Endothelial cell of umbilical vein (primary cell): ENCODE measurements around the gene FGF3. TPM values are rescaled to one million over a fixed set of nuclear protein-coding genes. Genes with fewer than 3 reads are reported as not detected.
A peak's percentile ranks its signal among the peaks of the same experiment; 100 is the strongest.

Source experiments
- BruUV-seq: library from RNA; stranded (reverse); fragments of 400-500 nt; replicated peaks from 2 replicates; lab custom pipeline; 2021; lab: Mats Ljungman, UMichigan
- CTCF ChIA-PET: fragments of 300-600, 350-600 bp; sonication (Branson Sonifier 250); formaldehyde crosslinking; loops from one replicate; lab custom pipeline; 2021; ENCODE audit warnings: antibody characterized with exemption, inconsistent platforms; lab: Charles Lee
- POLR2A ChIA-PET: fragments of 300-600, 350-600 bp; sonication (Branson Sonifier 250); formaldehyde crosslinking; loops from one replicate; lab custom pipeline; 2021; ENCODE audit warnings: antibody characterized with exemption, inconsistent platforms; lab: Charles Lee
- DNase-seq: peaks from one replicate; pipeline ENCODE4 v3.0.0-alpha.2; 2011; ENCODE audit warnings: low read depth, low spot score
- FAIRE-seq: peaks from 2 replicates; lab custom pipeline; 2011; peaks lifted over from hg19 to GRCh38; lab: Jason Lieb, UNC
- H2AFZ ChIP-seq: 2 replicates; pipeline ENCODE4 v1.6.0; 2012; ENCODE audit warnings: low read depth, low read length, control low read depth, inconsistent platforms
- H3K27ac ChIP-seq: 2 replicates; pipeline ENCODE4 v1.5.1; 2011; ENCODE audit warnings: low read depth, mild to moderate bottlenecking, control low read depth, low read length, moderate library complexity; ENCODE audit not compliant: insufficient read depth
- H3K27me3 ChIP-seq, 2 experiments: 2 replicates each; pipeline versions ENCODE4 v1.6.0 to v1.6.1; 2011; ENCODE audit warnings: low read length in 2 of 2, mixed read lengths in 1 of 2; ENCODE audit not compliant: control insufficient read depth in 2 of 2, insufficient read depth in 2 of 2
- H3K36me3 ChIP-seq, 2 experiments: 2 replicates in 1 of 2; 3 replicates in 1 of 2; pipeline ENCODE4 v1.5.1; 2011; ENCODE audit warnings: low read length in 2 of 2, mild to moderate bottlenecking in 1 of 2, moderate library complexity in 1 of 2; ENCODE audit not compliant: control insufficient read depth in 2 of 2, insufficient read depth in 2 of 2; ENCODE audit errors: extremely low read depth in 1 of 2
- H3K4me1 ChIP-seq: 3 replicates; pipeline ENCODE4 v1.5.1; 2011; ENCODE audit warnings: mild to moderate bottlenecking, low read length; ENCODE audit not compliant: control insufficient read depth, insufficient read depth; ENCODE audit errors: extremely low read depth
- H3K4me2 ChIP-seq: 2 replicates; pipeline ENCODE4 v1.6.1; 2011; ENCODE audit warnings: low read length, control low read depth, mixed read lengths; ENCODE audit not compliant: insufficient read depth
- H3K4me3 ChIP-seq, 3 experiments: fragments of 200-600 bp in 1 of 3; sonication (generic), shearing (Covaris generic) in 1 of 3; replicated peaks in 1 of 3; 2 replicates each; pipeline ENCODE4 v1.5.1; 2011 to 2016; ENCODE audit warnings: control low read depth in 3 of 3, low read length in 3 of 3, mild to moderate bottlenecking in 2 of 3, inconsistent platforms in 1 of 3, low read depth in 1 of 3, moderate library complexity in 1 of 3; ENCODE audit not compliant: insufficient read depth in 1 of 3
- H3K79me2 ChIP-seq: 2 replicates; pipeline ENCODE4 v1.6.0; 2012; ENCODE audit warnings: low read length, inconsistent platforms; ENCODE audit not compliant: control insufficient read depth, insufficient read depth
- H3K9ac ChIP-seq: replicated peaks from 2 replicates; pipeline ENCODE3; 2011; ENCODE audit warnings: low read length, control low read depth; ENCODE audit not compliant: insufficient read depth; ENCODE audit errors: extremely low read depth
- H3K9me1 ChIP-seq: replicated peaks from 3 replicates; pipeline ENCODE4 v1.6.0; 2011; ENCODE audit warnings: mild to moderate bottlenecking, low read length; ENCODE audit not compliant: control insufficient read depth, insufficient read depth; ENCODE audit errors: extremely low read depth
- H3K9me3 ChIP-seq: replicated peaks from 2 replicates; pipeline ENCODE4 v1.5.1; 2012; ENCODE audit warnings: low read length, inconsistent platforms; ENCODE audit not compliant: control insufficient read depth, insufficient read depth
- H4K20me1 ChIP-seq: replicated peaks from 2 replicates; pipeline ENCODE3; 2011; ENCODE audit warnings: mild to moderate bottlenecking, low read length; ENCODE audit not compliant: control insufficient read depth, insufficient read depth; ENCODE audit errors: extremely low read depth
- EZH2 ChIP-seq: IDR thresholded peaks from 2 replicates; pipeline ENCODE4 v1.6.1; 2012; ENCODE audit warnings: borderline replicate concordance, low read depth, mild to moderate bottlenecking, moderate library complexity, low read length, inconsistent platforms; ENCODE audit not compliant: severe bottlenecking
- FOS ChIP-seq: IDR thresholded peaks from 2 replicates; pipeline ENCODE4 v1.6.1; 2011; ENCODE audit warnings: mild to moderate bottlenecking, low read length, moderate library complexity, borderline replicate concordance; ENCODE audit not compliant: insufficient read depth
- MYC ChIP-seq: IDR thresholded peaks from one replicate; pipeline ENCODE4 v1.6.1; 2011; ENCODE audit warnings: mild to moderate bottlenecking, low read depth, low read length
- POLR2A ChIP-seq: IDR thresholded peaks from 2 replicates; pipeline ENCODE4 v1.6.1; 2012; ENCODE audit warnings: low read depth, mild to moderate bottlenecking, control low read depth, low read length
- dilution Hi-C: fragments of 300-500 bp; cut with MboI; formaldehyde crosslinking; loops from one replicate; pipeline ENCODE4 v1.15.0; 2019; ENCODE audit warnings: low sequenced_read_pairs; ENCODE audit not compliant: extremely low pct_ligation_motif_present
- intact Hi-C: fragments of 100-400 bp; cut with micrococcal nuclease; formaldehyde crosslinking; loops from one replicate; pipeline ENCODE4 v1.10.0; 2022
- polyA plus RNA-seq, 4 experiments: library from polyadenylated mRNA; depleted of rRNA in 3 of 4; stranded (reverse) in 3 of 4; unstranded in 1 of 4; fragments of >200 nt; gene quantifications; 2 replicates each; pipeline versions ENCODE4 v1.2.1 to v1.2.3, GENCODE V29; 2011 to 2012; ENCODE audit warnings: missing spikeins in 1 of 4
- total RNA-seq: library from RNA; stranded (reverse); gene quantifications from 2 replicates; pipeline ENCODE4 v1.2.3, GENCODE V29; 2021
- TF ChIP-seq, protein P1 (sequence below), 2 donors: IDR thresholded peaks; 1 replicate in 1 of 2; 2 replicates in 1 of 2; pipeline ENCODE4 v1.5.1; 2011; ENCODE audit warnings: low read length in 2 of 2, mild to moderate bottlenecking in 2 of 2, moderate library complexity in 2 of 2, control low read depth in 1 of 2, inconsistent platforms in 1 of 2, low read depth in 1 of 2; ENCODE audit not compliant: insufficient read depth in 1 of 2; ENCODE audit errors: extremely low read depth in 1 of 2

FGF3 gene
- total and polyA plus RNA-seq, 2 donors (not counting 3 experiments of a cell fraction or from before 2014, with no cell fraction given), result not detected

DNA sequence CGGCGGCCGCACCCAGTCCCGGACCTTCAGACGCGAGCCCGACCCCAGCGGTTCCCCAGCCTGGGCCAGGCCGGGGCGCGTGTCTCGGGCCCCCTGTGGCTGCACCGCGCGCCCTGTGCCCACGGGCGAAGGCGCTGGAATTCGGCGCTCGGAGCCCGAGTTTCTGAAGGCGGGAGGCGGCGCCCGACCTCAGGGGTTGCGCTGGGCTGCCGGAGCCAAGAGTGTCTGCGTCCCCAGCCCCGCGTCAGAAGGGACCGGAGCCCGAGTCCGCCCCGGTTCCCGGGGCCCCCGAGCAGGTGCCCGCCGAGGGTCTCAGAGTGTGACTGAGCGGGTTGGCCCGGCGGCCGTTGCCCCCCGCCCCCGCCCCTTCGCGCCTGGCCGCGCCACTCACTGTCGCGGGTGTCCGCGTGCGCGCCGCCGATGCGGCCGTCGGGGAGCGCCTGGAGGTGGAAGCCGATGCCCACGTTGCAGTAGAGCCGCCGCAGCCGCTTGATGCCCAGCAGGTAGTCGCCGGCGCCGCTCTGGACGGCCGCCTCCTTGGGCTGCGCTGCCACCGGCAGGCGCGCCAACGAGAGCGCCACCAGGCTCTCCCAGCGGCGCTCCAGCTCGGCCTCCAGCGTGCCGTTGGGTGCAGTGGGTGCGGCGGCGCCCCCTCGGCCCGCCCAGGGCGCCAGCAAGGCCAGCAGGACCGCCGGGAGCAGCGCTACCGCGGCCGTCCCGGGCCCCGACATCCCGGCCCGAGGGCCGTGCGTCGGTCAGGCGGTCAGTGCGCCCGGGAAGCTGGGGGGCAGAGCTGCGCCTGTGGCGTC, 44.7 kb downstream of the FGF3 start:
- Histone ChIP-seq H2AFZ (no peak overlapping the region), H3K9me1 (no peaks in the 10 kb centered on the region), H3K27ac (no peak overlapping the region), H3K27me3 (peaks cover 45 to 53% of the 10 kb centered on the region in 2 experiments), H4K20me1 (no peaks in the 10 kb centered on the region), H3K9ac (no peak overlapping the region), H3K4me3 (no peak overlapping the region), H3K9me3 (no peaks in the 10 kb centered on the region), H3K4me2 (no peak overlapping the region), H3K4me1 (no peaks in the 10 kb centered on the region), H3K36me3 (no peaks in the 10 kb centered on the region), H3K79me2 (no peaks in the 10 kb centered on the region)
- no peak for DNase-seq
- intact Hi-C loops (no loop called here), dilution Hi-C loops (no loop called here)
- POLR2A ChIA-PET, result no interaction called here
- no TSS peak for BruUV-seq
- no peak for FAIRE-seq
- CTCF ChIA-PET, result no interaction called here
- TF ChIP-seq EZH2 (peak; percentile 95), FOS (no peak)

DNA sequence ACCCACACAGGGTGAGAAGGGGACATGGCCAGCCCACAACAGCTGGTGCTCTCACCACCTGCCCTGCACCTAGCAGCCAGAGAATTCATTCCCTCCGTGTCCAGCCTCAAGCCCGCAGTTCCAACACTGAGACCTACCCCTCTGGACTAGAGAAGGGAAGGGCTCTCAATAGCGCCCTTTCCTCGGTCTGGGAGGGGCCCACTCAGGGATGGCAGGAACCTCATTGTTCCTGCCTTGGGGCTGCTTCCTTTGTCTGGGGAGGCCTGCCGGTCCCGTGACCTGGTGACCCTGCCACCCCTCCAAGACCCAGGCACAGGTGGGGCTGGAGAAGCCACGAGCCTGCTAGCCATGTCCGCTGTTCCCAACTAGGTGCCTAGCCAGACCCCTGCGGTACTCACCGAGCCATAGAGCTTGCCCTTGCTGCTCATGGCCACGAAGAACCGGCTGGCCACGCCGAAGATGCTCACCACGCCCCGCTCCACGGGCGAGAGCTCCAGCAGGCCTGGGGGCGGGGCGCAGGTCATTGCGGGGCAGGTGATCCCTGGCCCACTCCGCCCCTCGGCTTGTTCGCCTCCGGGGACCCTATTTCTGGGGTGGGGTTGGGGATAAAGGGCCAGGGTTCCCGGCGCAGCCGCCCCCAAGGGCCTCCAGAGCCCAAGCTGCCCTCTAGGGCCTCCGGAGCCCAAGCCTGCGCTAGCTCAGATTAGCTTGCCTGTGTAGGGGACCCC, 45.4 kb downstream of the FGF3 start:
- Histone ChIP-seq H3K9ac (no peak overlapping the region), H3K4me3 (no peak overlapping the region), H3K27me3 (peaks cover 47 to 53% of the 10 kb centered on the region in 2 experiments), H3K9me3 (no peaks in the 10 kb centered on the region), H2AFZ (no peak overlapping the region), H3K4me1 (no peaks in the 10 kb centered on the region), H3K79me2 (no peaks in the 10 kb centered on the region), H3K4me2 (no peak overlapping the region), H3K9me1 (no peaks in the 10 kb centered on the region), H3K36me3 (no peaks in the 10 kb centered on the region), H3K27ac (no peak overlapping the region), H4K20me1 (no peaks in the 10 kb centered on the region)
- dilution Hi-C loops (no loop called here), intact Hi-C loops (no loop called here)
- TF ChIP-seq, protein P1, sequence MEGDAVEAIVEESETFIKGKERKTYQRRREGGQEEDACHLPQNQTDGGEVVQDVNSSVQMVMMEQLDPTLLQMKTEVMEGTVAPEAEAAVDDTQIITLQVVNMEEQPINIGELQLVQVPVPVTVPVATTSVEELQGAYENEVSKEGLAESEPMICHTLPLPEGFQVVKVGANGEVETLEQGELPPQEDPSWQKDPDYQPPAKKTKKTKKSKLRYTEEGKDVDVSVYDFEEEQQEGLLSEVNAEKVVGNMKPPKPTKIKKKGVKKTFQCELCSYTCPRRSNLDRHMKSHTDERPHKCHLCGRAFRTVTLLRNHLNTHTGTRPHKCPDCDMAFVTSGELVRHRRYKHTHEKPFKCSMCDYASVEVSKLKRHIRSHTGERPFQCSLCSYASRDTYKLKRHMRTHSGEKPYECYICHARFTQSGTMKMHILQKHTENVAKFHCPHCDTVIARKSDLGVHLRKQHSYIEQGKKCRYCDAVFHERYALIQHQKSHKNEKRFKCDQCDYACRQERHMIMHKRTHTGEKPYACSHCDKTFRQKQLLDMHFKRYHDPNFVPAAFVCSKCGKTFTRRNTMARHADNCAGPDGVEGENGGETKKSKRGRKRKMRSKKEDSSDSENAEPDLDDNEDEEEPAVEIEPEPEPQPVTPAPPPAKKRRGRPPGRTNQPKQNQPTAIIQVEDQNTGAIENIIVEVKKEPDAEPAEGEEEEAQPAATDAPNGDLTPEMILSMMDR (IDR thresholded peaks at IDR 0.05; ENCODE audit: extremely low read depth in 1 of 2, insufficient read depth in 1 of 2, low read depth in 1 of 2, low read length in 2 of 2), result no peak
- TF ChIP-seq POLR2A, result no peak
- TF ChIP-seq FOS, result no peak
- no peak for TF ChIP-seq MYC
- no peak for FAIRE-seq
- no peak for DNase-seq
- POLR2A ChIA-PET, result no interaction called here
- BruUV-seq, result no TSS peak
- CTCF ChIA-PET, result no interaction called here
